GM19193 (cell line): ENCODE results near the gene TIMM8B.
A peak's percentile ranks its signal among the peaks of the same experiment; 100 is the strongest.

Experiments
- POLR2A ChIP-seq: IDR thresholded peaks from 4 replicates; pipeline ENCODE4 v1.6.1; 2011; ENCODE audit not compliant: insufficient read depth, insufficient read length; ENCODE audit errors: extremely low read depth

TIMM8B gene

DNA sequence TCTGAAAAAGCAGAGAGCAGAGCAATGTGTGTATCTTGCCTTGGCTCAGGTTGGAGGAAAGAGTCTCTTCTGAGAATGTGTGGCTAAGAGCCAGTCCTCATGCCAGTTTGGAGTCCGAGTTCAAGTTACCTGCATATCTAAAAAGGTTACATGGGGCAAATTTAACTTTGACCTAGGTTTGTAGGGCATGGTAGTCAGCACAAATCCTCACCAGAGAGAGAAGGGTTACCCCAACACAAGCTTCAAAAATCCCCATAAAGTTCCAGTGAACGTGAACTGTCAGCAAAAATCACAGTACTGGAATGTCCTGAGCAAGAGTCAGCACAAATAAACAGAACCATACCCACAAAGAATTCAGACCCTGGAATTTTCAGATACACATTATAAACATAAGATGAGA is 13.9 kb upstream of the TIMM8B start:
- TF ChIP-seq POLR2A: no peak

DNA sequence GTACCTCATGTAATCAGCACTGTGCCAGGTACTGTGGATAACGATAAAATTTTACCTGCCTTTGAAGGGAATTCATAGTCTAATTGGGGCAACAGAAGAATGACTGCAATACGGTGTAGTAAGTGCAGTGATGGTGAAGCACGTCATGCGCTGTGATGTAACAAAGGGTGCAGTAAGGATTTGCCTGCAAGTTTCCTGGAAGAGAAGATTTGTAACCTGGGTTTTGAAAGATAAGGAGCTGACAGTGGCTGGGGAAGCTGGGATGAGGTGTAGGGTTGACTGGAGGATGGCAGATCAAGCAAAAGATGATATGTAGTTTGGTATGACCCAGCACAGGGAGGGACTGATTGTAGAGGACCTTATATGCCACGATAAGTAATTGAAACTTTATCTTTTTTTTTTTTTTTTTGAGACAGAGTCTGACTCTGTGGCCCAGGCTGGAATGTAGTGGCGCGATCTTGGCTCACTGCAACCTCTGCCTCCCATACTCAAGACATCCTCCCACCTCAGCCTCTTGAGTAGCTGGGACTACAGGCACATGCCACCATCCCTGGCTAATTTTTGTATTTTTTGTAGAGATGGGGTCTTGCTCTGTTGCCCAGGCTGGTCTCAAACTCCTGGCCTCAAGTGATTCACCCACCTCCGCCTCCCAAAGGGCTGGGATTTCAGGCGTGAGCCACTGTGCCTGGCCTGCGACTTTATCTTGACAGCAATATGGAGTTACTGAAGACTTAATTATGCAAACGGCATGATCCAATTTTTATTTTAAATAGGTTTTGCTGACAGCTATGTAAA is 11.4 kb upstream of the TIMM8B start:
- TF ChIP-seq POLR2A: no peak

DNA sequence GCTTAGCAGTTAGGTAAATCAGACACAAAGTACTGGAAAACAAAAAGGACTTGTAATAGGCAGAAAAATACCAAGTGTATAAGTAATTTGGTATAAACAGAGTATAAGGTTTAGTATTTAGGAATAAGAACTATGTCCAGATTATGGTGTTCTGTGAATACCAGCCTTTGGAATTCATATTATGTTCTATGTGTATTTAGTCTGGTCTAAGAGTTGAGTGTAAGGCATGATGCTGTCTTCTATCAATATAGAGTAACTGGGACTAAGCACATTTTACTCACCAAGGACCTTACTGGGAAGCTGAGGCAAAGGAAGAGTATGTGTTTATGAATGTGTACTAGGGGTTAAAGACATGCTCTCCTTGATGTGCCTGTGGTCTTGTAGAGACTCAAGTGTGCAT is 9.6 kb upstream of the TIMM8B start:
- TF ChIP-seq POLR2A: no peak

DNA sequence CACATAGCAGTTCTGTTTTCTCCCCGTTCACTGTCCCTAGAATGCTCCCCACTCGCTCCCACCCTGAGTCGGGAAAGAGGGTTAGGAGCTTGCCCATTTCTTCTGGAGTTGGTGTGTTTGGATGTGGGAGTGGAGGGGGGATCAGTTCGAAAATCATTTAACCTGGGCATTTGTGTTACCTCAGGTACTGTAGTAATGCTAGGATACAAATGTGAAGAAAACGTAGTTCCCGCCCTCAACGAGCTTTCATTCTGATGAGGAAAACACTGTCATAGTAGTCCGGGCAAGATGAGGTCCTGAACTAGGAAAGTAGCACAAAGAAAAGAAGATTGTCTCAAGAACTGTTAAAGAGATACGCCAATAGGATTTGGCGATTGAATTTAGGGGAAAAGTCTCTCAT is 656 bp upstream of the TIMM8B start:
- no peak for TF ChIP-seq POLR2A

DNA sequence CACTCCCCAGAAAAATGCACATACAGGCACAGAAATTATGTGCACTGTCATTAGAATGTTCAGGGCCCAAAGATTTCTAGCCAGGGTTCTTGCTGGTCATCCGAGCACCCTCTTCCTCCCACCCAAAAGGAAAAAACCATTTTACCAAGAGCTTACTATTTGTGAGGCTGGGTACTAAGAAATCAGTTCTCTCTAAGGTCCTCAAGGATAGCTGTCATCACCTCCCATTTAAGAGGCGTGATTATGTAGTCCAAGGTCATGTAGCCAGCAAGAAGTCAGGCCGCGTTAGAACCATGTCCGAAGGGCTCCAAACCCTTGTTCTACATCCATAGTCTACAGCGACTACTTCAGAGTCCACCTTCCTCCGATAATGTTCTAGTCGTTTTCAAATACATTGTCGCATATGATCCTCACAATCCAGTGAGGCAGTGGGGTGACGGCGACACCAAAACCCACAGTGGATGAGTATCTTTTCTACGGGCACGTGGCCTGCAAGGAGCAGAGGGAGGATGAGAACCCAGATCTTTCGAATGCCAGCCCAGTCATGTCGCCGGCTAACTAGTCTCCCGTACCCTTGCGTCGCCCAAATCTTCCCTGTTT is 634 bp downstream of the TIMM8B start:
- no peak for TF ChIP-seq POLR2A

DNA sequence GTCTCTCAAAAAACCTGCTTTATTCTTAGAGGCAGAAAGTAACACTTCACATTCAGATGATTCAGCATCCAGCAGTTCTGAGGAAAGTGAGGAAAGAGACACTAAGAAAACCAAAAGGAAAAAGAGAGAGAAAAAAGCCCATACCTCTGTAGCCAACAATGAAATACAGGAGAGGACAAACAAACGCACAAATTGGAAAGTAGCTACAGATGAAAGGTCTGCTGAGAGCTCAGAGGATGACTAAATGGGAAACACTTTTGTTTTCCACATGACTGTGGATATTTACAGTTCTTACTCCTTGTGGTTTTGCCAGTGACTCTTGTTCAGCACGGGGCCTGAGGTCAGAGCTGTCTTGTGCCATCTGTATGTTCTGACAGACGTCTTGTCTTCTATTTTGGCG is 3.8 kb downstream of the TIMM8B start:
- TF ChIP-seq POLR2A: no peak

DNA sequence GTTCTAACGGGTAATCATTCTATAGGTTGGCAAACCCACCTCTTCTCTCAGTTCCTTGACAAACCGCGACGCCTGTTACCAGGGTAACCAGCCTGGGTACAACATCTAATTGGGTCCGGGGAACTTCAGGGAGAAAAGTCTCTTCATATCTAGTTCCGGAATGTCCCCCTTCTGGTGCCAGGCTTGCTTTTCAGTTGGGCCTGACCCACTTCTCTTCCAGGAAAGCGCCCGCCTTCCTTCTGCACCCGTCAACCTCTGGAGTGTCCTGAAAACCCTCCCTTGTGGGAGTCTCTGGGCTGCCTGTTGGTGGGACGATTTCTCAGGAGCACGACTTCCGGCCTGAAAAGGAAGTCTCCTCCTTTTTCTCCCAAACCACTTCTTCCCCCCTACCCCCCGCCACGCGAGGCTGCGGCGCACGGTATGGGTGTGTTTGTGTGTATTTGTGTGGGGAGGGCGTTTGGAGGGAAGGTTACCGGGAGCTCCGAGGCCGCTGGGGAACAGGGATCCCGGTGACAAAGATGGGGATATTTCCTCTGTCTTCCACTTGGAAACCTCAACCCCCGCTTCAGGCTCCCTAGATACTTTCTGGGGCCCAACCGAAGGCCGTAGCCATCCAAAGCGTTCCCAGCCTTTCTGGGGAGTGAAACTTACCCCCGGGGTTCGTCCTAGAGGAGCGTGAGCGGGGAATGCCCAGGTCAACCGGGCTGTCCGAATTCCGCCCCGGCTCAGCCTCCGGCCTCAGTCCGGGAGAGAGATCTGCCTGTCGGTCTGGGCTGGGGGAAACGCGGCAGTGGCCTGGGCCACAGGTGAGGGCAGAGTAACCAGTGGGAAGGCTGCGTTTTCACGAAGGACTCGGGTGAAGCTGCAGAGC is 12.4 kb downstream of the TIMM8B start, which contains the start of the genes NKAPD1 and PIH1D2:
NKAPD1 (plus strand) TSS at position 359 of the 871 bp plus-strand sequence. CDS start 1,276 bp downstream, outside the sequence.
PIH1D2 (minus strand) TSS at position 77 of the 871 bp plus-strand sequence. CDS start 843 bp downstream, outside the sequence.
- TF ChIP-seq POLR2A: peak; percentile 57

DNA sequence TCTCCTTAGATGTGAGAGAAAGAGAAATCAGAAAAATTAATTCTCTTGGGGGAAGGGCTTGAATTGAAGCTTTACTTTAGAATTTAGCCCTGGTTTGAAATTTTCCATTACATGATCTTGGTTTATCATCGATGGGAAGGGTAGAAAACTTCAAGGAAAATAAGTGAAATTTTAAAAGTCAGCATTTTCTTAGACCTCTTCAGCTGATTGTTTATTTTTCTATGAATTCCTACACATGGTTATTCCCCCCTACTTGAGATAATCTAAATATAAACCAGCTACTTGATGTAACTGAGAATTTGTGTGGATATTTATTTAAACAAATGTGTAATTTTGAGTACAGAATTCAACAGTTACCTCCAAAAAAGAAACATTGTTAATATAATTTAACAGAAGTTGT is 23.6 kb downstream of the TIMM8B start:
- TF ChIP-seq POLR2A: no peak

DNA sequence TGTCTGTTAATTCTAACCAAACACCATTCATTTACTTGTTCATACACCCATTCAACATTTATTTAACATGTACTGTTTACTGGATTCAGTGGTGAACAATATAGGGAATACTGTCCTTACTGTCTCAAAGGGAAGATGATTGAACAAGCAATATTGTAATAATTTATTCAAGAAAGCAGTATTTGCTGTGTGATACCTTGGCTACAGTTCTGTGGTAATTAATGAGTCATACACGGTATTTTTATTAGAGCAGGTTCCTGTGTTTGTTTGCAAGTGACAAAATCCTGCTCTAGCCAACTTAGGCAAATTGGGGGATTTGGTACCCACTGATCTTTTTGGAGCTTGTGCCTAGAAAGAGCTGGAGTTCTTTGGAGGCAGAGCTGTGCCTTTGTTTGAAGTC is 28.5 kb downstream of the TIMM8B start:
- TF ChIP-seq POLR2A: no peak

DNA sequence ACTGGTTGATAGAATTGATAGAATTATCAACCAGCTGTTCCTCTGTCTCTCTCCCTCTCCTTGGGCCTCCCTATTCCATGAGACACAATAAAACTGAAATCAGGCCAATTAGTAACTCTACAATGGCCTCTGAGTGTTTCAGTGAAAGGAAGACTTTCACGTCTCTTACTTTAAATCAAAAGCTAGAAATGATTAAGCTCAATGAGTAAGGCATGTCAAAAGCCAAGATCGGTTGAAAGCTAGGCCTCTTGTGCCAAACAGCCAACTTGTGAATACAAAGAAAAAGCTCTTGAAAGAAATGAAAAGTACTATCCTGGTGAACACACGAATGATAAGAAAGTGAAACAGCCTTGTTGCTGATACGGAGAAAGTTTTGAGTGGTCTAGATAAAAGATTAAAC is 29.4 kb downstream of the TIMM8B start:
- TF ChIP-seq POLR2A: no peak

DNA sequence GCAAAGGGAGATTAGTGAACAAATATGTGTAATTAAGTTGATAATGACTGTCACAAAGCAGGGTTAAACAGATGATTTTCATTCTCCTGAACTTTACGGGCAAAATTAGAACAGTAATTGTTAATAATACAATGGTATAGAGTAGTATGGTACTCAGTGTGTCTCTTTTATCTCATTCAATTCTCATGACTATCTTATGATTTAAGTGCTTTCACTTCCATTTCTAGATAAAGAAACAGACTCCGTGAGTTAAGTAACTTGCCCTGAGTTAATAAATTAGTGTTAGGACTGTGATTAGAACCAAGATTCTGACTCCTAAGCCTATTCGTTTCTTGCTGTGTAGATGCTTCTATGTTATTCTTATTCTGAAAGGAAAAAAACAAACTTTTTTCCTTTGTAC is 34.8 kb downstream of the TIMM8B start:
- no peak for TF ChIP-seq POLR2A

DNA sequence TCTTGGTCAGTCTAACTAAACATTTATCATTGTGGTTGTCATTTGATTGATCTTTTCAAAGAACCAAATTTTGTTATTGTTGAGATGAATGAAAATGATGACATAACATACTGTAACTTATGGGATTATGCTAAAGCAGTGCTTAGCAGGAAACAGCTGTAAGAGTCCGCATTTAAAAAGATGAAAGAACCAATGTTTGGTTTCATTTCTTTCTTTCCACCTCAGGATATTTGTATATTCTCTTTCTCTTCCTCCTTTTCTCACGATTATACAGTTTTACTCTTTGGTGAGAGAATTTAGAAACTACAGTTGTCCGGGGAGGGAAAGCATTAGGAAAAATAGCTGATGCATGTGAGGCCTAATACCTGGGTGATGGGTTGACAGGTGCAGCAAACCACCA is 35.8 kb downstream of the TIMM8B start:
- TF ChIP-seq POLR2A: no peak

DNA sequence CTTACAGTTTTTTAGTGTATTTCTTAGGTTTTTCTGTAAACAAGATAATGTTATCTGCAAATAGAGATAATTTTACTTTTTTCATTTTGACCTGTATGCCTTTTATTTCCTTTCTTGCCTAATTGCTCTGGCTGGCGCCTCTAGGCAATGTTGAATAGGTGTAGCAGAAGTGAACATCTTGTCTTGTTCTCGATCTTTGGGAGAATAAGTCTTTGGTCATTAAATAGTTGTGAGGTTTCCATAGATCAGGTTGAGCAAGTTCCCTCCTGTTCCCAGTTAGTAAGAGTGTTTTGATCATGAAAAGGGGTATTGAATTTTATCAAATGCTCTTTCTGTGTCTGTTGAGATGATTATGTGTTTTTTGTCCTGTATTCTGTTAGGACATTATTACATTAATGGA is 36.8 kb downstream of the TIMM8B start:
- no peak for TF ChIP-seq POLR2A

DNA sequence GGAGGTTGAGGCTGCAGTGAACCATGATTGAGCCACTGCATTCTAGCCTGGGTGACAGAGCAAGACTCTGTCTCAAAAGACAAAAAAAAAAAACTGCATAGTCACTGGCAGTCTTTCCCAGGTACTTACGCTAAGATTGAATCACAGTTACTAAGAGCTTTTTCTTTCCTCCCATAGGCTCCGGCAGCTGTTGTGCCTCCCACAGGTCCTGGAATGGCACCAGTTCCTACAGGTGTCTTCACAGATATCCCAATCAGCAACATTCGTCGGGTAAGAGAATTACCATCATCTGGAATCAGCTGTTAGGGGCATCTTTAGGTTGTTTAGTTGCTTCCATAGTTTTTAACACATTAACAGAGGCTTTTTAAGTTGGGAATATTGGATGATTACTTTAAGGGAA is 41.6 kb downstream of the TIMM8B start:
- TF ChIP-seq POLR2A: no peak

DNA sequence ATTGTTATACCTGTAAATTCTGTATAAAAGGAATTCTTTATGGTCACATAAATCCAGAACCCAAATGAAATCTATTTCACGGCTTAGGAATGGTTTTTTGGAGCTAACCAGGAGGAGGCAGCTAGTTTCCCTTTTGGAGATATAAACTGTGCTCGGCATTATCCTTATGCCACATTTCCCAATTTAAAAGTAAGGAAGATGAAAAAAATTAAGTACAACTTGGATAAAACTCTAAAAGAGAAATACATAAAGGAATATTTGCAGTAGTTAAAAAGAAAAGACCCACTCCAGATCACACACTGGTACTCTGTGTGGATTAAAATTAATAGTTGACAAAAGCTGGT is 43.6 kb downstream of the TIMM8B start:
- TF ChIP-seq POLR2A: no peak

DNA sequence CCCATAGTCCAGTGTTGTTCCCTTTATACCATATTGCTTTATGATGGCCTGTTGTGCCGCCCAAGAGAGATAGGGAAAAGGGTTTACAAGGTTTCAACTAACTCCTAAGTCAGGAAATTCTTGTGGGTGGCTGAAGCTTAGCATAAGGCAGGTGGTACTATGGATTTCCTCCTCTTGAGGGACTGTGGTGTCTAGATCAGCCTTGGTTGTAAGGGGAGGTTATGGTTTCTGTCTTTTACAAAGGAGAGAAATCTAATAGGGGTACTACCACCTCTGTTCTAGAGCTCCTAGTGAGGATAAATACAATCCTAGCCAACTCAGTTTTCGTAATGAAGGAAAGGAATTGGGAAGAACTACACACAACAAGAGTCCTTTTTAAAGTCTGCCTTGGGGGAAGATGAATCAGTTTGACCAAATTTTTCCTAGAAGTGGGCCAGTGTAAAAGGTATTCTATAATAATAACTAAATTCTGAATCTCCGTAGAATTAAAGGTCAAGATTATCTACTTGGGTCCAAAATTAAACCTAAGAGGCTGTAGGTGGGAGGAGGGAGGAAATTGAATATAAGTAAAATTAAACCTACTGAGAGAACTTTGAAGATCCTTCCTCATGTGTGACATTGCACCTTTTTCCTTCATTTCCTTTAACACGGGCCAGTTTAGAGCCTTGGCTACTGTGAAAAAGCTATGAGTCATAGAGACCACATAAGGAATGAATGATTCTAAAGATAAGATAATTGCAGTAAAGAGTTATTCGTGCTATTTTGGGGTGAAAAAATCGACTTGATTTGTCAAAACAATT is 44.2 kb downstream of the TIMM8B start:
- no peak for TF ChIP-seq POLR2A

DNA sequence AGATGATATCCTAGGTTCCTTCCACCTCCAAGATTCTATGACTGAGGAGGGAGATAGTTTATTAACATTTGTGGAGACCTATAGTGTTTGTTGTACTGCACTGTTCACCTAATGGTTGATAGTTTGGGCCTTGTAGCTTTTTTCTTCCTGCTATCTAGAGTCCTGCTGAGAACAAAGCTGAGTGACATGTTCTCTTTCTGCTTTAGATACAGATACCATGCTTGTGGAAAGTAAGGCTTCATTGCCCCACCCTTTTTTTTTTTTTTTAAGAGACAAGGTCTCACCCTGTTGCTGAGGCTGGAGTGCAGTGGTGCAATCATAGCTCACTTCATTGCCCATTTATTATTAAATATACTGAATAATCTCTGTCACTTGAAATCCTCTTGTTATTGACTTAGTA is 49.0 kb downstream of the TIMM8B start:
- no peak for TF ChIP-seq POLR2A
